DND-41 (cell line): Measurements from ENCODE around the gene ENDOD1.

ENCODE experiments used
- ATAC-seq: fragments of 200-7000 bp; cut with Tn5 transposase; 3 replicates; pipeline ENCODE4 v1.9.1; 2021; ENCODE audit warnings: low read depth; ENCODE audit not compliant: insufficient read depth
- DNase-seq: peaks from one replicate; pipeline ENCODE4 v3.0.0-alpha.2; 2020
- H2AFZ ChIP-seq: 2 replicates; pipeline ENCODE4 v1.6.0; 2012; ENCODE audit warnings: low read depth, low read length
- H3K27ac ChIP-seq: 2 replicates; pipeline ENCODE4 v1.5.1; 2012; ENCODE audit warnings: low read length, inconsistent platforms
- H3K27me3 ChIP-seq: fragments of 200-600 bp; sonication (generic); 2 replicates; pipeline ENCODE4 v1.6.0; 2012; ENCODE audit warnings: low read length, mild to moderate bottlenecking, inconsistent platforms; ENCODE audit not compliant: insufficient read depth, poor library complexity
- H3K36me3 ChIP-seq: 2 replicates; pipeline ENCODE4 v1.5.1; 2012; ENCODE audit warnings: low read length, inconsistent platforms; ENCODE audit not compliant: insufficient read depth
- H3K4me1 ChIP-seq: 2 replicates; pipeline ENCODE4 v1.5.1; 2012; ENCODE audit warnings: mild to moderate bottlenecking, low read length; ENCODE audit not compliant: insufficient read depth
- H3K4me2 ChIP-seq: 2 replicates; pipeline ENCODE4 v1.6.0; 2012; ENCODE audit warnings: mild to moderate bottlenecking, moderate library complexity, low read length, inconsistent platforms; ENCODE audit not compliant: insufficient read depth
- H3K4me3 ChIP-seq, 2 experiments: fragments of 200-600 bp in 1 of 2; shearing (Covaris generic) in 1 of 2; 2 replicates each; pipeline ENCODE4 v1.5.1; 2012 to 2016; ENCODE audit warnings: inconsistent platforms in 2 of 2, low read length in 2 of 2, mild to moderate bottlenecking in 2 of 2, low read depth in 1 of 2, moderate library complexity in 1 of 2
- H3K79me2 ChIP-seq: 2 replicates; pipeline ENCODE4 v1.6.0; 2012; ENCODE audit warnings: low read length, inconsistent platforms; ENCODE audit not compliant: insufficient read depth
- H3K9ac ChIP-seq: 2 replicates; pipeline ENCODE4 v1.6.0; 2012; ENCODE audit warnings: low read depth, mild to moderate bottlenecking, inconsistent platforms, low read length, moderate library complexity
- H3K9me3 ChIP-seq: 2 replicates; pipeline ENCODE4 v1.5.1; 2012; ENCODE audit warnings: low read length, moderate library complexity, mild to moderate bottlenecking, inconsistent platforms; ENCODE audit not compliant: insufficient read depth, severe bottlenecking
- H4K20me1 ChIP-seq: 2 replicates; pipeline ENCODE4 v1.6.0; 2012; ENCODE audit warnings: low read length; ENCODE audit not compliant: insufficient read depth
- EZH2 ChIP-seq: IDR thresholded peaks from 3 replicates; pipeline ENCODE4 v1.6.1; 2012; ENCODE audit warnings: borderline replicate concordance, low read depth, mild to moderate bottlenecking, moderate library complexity, low read length, inconsistent platforms; ENCODE audit not compliant: severe bottlenecking
- TF ChIP-seq, protein P1 (sequence below): IDR thresholded peaks from 2 replicates; pipeline ENCODE4 v1.5.1; 2012; ENCODE audit warnings: borderline replicate concordance, low read length, moderate library complexity, mild to moderate bottlenecking; ENCODE audit not compliant: poor library complexity, severe bottlenecking; ENCODE audit errors: extremely low read depth

ENDOD1 gene

GRCh38 chr11:95142431-95142830 lies 52.8 kb downstream of the ENDOD1 start:
- Histone ChIP-seq H3K4me1 (no peaks in the 10 kb centered on the region), H3K27me3 (peaks cover 10% of the 10 kb centered on the region), H3K27ac (no peak overlapping the region), H3K4me3 (no peak overlapping the region), H2AFZ (no peak overlapping the region), H3K36me3 (no peaks in the 10 kb centered on the region), H3K79me2 (no peaks in the 10 kb centered on the region), H3K9ac (no peak overlapping the region), H4K20me1 (no peaks in the 10 kb centered on the region), H3K9me3 (no peaks in the 10 kb centered on the region), H3K4me2 (no peak overlapping the region)
- TF ChIP-seq, protein P1, sequence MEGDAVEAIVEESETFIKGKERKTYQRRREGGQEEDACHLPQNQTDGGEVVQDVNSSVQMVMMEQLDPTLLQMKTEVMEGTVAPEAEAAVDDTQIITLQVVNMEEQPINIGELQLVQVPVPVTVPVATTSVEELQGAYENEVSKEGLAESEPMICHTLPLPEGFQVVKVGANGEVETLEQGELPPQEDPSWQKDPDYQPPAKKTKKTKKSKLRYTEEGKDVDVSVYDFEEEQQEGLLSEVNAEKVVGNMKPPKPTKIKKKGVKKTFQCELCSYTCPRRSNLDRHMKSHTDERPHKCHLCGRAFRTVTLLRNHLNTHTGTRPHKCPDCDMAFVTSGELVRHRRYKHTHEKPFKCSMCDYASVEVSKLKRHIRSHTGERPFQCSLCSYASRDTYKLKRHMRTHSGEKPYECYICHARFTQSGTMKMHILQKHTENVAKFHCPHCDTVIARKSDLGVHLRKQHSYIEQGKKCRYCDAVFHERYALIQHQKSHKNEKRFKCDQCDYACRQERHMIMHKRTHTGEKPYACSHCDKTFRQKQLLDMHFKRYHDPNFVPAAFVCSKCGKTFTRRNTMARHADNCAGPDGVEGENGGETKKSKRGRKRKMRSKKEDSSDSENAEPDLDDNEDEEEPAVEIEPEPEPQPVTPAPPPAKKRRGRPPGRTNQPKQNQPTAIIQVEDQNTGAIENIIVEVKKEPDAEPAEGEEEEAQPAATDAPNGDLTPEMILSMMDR = no peak
- no peak for DNase-seq
- no peak for ATAC-seq

GRCh38 chr11:95143106-95143681 lies 53.5 kb downstream of the ENDOD1 start:
- H3K36me3 ChIP-seq = no peaks in the 10 kb centered on the region
- DNase-seq (no peak), ATAC-seq (no peak)
- H3K27me3 ChIP-seq = peaks cover 10% of the 10 kb centered on the region
- no peak overlapping the region for H3K4me2 ChIP-seq
- no peaks in the 10 kb centered on the region for H3K9me3 ChIP-seq
- no peaks in the 10 kb centered on the region for H3K4me1 ChIP-seq
- no peaks in the 10 kb centered on the region for H3K79me2 ChIP-seq
- no peaks in the 10 kb centered on the region for H4K20me1 ChIP-seq
- TF ChIP-seq EZH2 = no peak
- TF ChIP-seq, protein P1 = no peak
- no peak overlapping the region for H3K27ac ChIP-seq
- H2AFZ ChIP-seq = no peak overlapping the region
- no peak overlapping the region for H3K9ac ChIP-seq
- H3K4me3 ChIP-seq = no peak overlapping the region

DNA sequence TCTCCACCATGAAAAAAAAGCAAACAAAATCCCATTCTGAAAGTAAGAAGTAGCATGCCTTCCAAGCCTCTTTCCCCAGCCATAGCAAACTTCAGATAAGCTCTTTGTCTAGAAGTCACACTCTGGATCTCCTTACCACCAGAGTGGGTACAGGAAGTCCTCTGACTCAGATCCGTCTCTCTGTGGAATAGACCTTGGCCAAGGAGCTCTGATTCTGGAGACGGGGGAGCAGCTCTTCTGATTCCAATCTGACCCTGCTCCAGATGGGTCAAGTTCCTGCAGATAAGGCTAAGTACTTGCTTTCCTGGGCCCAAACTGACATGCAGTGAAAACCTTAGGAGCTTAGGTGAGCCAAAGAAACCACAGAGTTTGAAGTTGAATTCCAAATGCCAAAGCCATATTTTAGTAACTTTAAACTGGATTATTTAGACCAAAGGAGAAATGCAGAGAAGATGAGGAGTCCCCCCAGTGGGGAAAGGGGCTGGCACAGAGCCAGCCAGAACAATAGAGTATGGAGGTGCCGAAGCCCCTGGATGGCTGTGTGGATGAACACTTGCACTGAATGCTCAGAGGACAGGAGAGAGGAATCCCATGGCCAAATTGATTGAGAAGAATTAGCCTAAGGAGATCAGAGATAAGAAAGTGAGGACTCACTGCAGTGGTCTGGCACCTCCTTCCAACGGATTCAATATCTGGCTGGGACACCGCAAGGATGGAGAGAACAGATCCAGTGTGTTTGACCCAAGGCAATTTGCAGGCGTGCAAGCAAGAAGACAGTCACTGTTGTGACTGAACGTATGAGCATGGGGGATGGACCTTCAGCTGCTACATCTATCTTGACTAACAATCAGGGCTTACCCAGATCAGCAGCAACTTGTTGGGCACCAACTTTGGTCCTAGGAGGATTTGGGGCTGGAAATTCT lies 54.9 kb downstream of the ENDOD1 start:
- Histone ChIP-seq H2AFZ (no peak overlapping the region), H4K20me1 (no peaks in the 10 kb centered on the region), H3K4me1 (no peaks in the 10 kb centered on the region), H3K36me3 (no peaks in the 10 kb centered on the region), H3K79me2 (no peaks in the 10 kb centered on the region), H3K27ac (no peak overlapping the region), H3K9me3 (no peaks in the 10 kb centered on the region), H3K4me3 (no peak overlapping the region), H3K4me2 (no peak overlapping the region), H3K9ac (no peak overlapping the region), H3K27me3 (peaks cover 10% of the 10 kb centered on the region)
- DNase-seq (no peak), ATAC-seq (no peak)
- TF ChIP-seq EZH2 = no peak
- TF ChIP-seq, protein P1 = no peak
